Measurements from ENCODE around the gene GPR141.
A peak's percentile ranks its signal among the peaks of the same experiment; 100 is the strongest.

GPR141 gene

DNA sequence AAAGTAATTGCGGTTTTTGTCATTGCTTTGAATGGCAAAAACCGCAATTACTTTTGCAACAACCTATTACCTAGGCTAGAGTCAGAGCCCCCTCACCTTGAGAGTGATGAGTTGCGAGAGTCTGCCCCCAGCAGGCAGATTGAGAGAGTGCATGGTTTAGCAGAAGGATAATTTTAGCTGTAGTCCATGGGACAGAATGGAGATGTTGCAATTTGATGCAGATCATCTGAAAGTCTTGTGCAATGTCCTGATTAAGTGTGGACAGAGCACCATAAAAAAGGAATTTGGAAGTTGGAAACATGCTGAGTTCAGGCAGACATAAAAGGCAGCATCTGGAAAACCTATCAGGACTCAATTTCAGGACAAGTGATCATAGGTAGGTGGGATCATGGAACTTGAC lies 48.7 kb downstream of the GPR141 start:
- no peak for DNase-seq

DNA sequence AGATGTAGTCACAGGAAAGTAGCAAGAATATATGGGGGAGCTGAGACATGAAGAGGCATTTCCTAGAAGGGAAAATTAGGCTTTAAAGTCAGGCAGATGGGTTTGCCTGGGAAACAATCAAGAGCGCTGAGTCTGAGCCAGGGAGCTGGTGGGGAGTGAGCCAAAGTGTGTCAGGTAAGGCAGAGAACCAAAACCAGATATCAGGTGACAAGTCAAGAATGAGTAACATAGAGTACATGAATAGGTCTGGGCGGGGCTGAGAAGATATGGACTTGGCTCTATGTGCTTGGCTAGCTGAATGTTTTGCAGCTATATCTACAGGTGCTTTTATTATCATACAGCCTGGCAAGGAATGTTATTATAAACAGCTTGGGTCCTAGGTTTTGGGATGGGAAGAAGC lies 49.3 kb downstream of the GPR141 start:
- DNase-seq = no peak

DNA sequence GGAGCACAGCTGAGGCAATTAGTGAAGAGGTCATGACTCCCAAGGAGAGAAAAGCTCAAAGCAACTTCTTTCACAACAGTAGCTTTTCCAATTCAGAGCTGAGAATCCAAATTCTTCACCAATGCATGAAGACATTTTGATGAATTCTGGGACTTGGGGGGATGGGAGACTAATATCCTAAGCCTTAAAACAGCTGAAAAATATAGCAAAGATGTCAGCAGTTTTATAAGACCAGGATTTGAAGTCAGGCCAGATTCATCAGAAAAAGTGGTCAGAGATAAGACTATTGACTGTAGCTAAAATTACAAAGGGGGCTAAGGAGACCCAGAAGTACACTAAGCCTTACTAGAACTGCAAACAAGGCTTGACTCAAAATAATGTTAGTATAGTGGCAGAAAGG lies 51.6 kb downstream of the GPR141 start:
- DNase-seq = no peak

DNA sequence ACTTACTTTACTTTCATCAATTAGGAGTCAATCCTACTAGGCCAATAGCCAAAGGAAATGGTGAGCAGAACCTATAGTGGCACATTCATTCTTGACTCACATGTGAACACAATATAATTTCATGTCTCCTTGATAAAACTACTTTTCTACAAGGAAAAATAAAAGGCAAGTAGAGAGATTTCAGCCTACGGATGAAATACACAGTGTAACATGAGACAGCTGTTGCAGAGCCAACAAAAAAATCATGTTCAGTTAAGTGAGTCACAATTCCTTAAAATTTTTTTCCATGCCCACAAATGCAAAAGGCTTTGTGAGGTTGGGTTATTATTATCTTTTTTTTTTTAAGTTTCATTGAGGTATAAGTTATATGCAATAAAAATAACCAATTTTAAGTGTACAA lies 54.8 kb downstream of the GPR141 start:
- no peak for DNase-seq

DNA sequence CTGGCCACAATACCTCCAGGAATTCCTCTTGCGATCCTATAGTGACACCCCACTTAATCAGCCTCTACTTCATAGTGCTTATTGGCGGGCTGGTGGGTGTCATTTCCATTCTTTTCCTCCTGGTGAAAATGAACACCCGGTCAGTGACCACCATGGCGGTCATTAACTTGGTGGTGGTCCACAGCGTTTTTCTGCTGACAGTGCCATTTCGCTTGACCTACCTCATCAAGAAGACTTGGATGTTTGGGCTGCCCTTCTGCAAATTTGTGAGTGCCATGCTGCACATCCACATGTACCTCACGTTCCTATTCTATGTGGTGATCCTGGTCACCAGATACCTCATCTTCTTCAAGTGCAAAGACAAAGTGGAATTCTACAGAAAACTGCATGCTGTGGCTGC lies 56.8 kb downstream of the GPR141 start:
- no peak for DNase-seq

DNA sequence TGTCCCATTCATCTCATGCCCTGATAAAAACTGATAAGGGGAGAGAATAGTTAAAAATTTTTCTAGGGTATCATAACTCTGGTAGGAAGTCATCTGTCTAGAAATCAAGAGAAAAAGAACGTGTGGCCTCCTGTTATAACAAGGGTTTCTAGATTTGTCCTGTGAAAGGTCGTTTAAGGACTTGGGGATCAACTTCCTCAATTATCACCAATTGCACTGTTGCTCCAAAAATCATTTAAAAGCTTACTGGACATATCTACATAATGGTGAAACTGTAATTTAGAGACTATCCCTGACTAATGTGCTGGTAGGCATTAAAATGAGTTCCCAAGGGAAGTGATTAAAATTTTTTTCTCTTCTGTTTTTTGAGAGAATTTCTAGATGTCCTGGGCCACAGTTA lies 58.2 kb downstream of the GPR141 start:
- no peak for DNase-seq

DNA sequence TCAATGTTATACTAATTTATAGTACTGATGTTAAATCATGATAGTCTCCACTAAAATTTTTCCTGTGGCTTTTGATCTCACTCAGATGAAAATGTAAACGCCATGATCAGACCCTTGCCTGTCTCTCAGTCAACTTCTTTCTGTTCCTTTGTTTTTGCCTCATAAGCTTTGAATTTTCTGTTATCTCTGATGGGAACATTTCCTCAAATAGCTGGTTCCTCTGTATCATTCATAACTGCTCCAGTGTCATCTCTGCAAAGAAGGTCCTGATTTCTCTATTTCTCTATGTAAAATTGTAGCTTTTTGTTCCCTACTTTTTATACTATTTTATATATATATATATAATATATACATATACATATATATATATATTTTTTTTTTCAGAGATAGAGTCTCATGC lies 67.5 kb downstream of the GPR141 start:
- no peak for DNase-seq

DNA sequence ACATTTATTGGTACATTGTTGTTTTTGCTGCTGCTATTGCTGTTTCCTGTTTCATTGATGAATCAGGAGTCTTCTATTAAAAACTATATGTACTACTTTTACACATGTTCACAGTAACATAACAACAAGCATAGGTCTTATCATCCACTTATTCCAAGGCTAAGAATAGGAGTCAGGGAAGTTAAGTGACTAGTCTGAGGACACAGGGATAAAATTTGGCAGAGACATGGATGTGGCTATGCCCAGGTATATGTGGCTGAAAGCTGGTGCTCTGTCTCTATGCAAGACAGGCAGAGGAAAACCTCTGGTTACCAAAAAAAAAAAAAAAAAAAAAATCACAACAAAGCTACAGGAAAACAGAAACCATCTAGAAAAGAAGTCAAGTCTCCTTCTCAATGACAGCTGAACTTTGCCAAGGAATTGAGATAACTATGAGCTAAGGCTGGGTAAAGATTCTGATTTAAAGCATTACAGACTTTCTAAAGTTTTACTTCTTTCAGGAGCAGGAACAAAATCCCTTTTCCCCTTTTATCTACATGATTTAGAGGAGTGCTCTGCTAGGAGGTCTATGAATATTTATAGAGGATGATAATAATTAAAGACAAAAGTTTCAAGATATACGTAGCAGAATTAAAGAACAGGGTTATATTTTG lies 70.0 kb downstream of the GPR141 start:
- DNase-seq = no peak

DNA sequence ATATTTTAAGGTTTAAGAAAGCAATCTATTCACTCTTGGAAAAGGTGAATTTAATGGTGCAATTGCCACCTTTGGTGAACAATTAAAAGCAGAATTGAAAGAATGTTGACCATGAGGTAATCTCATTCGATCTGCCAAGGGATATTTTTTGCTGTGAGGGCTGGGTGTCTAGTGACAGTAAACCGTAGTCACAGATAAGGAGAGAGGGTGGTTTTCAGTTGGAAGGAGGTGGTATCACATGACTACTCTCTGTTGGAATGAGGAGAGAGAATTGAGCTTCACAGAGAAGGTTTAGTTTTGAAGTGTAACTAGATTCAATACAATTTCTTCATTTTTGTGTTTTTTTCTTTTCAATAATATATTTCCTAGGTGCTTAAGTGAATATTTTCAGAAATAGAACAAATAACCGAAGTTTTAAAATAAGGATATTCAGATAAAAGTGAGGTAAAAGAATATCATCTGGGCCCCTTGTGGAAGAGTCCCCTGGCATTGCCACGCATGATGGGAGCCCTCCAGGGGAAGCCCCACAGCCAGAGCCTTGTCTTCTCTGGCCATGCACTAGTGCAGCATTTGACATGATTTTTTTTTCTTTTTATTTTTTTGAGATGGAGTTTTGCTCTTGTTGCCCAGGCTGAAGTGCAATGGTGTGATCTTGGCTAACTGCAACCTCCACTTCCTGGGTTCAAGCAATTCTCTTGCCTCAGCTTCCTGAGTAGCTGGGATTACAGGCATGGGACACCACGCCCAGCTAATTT lies 73.4 kb downstream of the GPR141 start:
- no peak for DNase-seq

DNA sequence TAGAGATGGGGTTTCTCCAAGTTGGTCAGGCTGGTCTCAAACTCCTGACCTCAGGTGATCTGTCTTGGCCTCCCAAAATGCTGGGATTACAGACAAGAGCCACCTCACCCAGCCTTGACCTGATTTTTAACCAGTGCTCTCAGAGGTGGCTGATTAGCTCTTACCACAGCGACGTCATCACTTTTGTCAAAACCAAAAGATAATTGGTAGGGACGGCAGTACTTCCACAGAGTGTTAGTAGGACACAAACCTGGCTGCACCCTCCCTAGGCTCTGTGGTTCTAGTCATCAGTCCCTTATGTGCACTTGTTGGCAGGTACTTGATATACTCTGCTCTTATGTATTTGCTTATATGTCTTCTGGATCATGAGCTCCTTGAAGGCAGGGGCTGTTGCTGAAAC lies 74.0 kb downstream of the GPR141 start:
- no peak for DNase-seq

DNA sequence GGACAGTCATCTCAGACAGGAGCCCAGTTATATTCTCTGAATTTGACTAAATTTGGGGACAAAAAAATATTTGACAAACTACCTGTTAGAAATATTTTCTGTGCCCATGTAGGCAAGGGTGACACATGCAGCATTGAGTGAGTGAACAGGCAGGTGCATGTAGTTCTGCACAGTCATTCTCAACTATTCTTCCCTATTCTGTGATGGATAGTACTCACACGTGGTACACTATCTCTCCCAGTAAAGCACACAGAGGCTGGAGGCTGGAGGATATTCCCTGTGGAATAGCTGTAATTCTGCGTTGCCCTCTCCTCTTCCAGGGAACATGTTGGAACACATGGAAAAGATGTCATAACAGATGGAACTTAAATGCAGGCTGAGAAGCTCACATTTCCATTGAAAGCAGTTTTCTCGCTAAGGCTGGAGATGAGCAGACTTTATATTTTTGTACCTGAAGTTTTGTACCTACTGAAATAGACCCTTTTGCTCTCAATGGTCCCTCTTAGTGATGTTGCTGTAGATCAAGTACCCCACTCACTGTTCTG lies 75.0 kb downstream of the GPR141 start:
- DNase-seq = no peak

DNA sequence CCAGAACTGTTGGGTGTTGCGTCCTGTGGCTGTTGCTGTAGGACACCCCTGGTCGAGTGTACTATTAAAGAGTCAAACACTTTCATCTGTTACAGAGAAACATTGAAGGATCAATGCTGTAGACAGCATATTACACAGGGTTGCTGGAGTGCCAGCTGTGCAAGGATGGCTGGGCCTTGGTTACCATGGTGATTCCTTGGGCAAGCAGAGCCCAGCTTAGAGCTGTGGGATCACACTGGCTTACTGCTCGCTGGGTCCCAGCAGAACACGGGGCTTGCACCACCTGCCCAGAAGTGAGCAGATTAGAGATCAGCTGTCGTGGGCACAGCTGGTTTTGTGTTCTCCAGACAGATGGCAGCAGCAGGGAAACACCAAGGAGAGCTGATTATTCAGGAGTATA lies 76.0 kb downstream of the GPR141 start:
- DNase-seq = peak in 2 of 56 donors; percentile 8 to 12

DNA sequence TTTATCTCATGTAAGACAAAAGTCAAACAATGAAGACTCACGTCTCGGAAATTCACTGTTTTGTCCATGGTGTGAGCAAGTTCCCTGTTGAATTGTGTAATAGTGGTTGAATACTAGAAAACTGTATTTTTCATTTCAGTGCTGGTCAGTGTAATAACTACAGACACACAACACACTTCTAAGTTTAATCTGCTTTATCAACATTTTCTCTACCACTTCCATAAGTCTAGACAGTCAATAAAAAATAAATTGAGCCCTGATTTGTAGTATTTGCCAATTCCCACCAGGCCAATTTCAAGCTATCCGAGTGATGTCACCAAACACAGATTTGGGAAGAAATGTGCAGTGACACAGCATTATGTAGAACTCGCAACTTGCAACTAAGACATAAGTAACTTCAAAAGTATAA lies 81.9 kb downstream of the GPR141 start:
- DNase-seq = no peak

DNA sequence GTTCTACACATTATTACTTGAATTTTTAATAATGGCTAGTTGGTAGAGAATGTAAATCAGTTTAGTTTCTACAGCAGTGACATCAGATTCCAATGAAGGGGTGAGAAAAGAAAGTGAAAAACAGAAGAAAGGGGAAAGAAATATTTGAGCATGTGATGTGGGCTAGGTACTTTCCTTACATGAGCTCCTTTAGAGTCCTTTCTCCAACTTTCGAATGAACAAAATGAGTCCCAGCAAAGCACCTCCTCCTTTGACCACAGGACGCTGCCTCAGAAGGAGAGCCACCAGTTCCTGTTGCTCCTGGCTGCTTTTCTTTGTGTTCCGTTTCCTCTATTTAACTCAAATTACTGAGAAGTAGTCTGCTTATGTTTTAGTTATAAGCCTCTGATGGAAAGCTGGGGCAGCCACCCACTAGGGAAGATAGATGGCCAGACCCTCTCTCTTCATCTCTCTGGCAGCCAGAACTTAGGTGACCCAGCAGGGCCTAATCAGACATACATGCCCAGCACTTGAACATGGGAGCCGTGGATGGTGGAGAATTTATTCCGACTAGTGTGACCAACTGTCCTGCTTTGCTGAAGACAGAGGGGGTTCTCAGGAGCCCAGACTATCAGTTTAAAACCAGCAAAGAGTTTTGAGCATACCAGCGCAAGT lies 82.4 kb downstream of the GPR141 start:
- DNase-seq = peak in 1 of 56 donors; percentile 1

DNA sequence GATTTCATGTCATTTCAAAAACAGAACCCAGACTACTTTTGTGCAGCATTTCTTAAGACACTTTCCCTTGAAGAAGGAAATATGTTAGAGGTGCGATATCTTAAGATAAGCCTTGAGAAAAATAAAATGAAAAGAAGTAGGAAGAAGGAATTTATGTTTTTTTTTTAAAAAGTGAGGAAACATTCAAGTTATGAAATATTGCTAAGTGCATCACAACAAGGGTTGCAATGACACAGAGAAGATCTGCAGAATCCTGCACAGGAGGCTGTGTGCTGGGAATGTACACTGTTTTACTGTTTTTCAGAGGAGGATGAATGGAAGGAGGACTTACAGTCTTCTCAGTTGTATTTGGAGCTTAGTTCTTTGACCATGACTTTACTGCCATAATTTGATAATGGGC lies 85.0 kb downstream of the GPR141 start:
- no peak for DNase-seq

DNA sequence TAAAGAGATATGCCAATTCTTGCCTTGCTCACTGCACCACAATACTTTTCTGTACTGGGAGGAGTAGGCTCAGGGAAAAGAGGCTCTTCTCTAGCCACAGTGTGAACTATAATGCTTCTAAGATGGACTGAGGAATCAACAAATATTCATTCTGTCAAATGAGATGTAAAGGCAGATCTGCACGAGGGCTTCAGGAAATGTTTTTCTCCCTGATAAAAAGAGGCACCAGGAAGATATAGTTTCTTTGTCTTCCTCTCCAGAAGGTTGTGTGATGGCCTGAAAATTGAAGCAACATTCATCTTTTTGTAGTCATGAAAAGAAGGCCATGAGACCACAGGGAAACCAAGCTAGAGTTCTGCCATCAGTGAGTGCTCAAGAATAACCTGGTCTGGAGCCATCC lies 85.7 kb downstream of the GPR141 start:
- no peak for DNase-seq

DNA sequence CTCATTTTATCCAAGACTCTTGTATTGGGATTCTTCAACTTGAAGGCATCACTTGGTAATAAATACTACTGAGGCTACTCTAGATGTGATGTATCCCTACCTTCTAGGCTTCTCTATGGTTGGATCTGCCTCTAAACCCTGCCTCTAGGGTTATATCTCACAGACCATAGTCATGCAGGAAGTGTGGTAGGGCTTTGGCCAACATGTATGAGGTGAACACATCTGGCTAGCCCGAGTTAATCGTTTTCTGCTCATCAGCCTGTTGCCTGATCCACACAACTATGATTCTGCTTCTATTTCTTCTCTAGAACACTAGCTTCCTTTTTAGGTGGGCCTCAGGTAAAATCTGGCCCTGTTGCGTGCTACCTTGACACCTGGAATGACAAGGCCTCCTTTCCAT lies 86.2 kb downstream of the GPR141 start:
- DNase-seq = no peak

DNA sequence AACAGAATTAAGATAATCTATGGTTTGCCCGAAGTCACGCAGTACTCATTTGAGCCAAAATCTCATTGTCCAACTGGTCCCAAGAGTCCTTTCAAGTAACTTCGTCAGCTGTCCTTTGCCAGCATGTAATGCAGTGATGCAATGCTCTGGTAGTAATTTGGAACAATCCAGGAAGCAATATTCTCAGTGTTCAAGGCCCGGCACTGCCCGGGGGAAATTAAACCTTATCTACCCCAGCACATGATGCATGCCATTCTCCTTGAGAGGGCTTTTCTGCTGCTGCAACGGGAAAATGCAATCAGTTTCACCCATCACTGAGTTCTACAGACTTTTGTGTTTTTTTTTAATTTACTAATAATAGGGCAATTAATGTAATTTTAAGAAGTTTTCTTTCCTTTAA lies 87.3 kb downstream of the GPR141 start:
- DNase-seq = no peak

DNA sequence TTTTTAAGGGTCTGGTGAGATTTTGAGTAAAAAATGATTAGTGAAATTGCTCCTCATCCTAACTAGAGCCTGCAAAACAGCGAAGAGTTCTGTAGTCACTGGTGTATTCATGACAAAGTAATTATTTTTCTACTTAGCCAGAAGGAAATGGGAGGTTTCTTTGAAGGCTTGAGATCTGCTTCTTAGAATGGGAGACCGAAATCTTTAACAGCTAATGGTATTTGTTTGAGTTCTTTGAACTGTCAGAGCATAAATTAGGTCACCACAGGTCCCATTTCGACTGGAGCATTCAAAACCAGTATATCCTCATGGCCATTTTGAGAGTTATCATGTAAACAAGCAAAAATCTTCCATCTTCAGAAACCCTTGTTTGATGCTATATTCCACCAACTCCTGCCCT lies 87.8 kb downstream of the GPR141 start:
- DNase-seq = no peak

DNA sequence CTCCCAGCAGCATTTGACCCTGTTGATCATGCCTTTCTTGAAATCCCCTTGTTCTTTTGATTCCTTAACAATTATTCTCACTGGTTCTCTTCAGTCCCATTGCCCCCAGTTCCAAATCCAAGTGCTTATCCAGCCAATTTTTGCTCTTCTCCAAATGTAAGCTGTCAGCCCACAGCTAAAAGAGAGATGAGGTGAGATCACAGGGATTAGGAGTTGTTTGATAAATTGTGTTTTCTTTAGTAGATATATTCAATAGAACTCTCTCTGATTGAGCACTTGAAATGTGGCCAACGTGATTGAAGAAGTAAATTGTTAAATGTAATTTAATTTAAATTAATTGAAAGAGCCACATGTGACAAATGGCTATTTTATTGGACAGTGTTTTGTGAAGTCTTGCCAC lies 88.2 kb downstream of the GPR141 start:
- DNase-seq = no peak

DNA sequence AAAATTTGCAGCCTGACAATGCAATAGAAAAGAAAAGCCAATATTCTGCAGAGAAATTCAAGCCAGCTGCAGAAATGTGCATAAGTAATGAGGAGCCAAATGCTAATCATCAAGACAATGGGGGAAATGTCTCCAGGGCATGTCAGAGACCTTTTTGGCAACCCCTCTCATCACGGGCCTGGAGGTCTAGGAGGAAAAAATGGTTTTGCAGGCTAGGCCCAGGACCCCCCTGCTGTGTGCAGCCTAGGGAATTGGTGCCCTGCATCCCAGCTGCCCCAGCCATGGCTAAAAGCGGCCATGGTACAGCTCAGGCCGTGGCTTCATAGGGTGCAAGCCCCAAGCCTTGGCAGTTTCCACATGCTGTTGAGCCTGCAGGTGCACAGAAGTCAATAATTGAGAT lies 92.4 kb downstream of the GPR141 start:
- DNase-seq = no peak

DNA sequence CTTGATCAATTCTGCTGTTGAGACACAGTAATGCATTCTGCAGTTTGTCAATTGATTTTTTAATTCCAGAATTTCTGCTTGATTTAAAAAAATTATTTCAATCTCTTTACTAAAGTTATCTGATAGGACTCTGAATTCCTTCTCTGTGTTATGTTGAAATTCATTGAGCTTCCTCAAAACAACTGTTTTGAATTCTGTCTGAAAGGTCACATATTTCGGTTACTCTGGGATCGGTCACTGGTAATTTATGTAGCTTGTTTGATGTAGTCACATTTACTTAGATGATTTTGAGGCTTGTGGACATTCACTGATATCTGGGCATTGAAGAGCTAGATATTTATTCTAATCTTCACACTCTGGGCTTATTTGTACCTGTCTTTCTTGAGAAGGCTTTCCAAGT lies 97.6 kb downstream of the GPR141 start:
- DNase-seq = no peak

DNA sequence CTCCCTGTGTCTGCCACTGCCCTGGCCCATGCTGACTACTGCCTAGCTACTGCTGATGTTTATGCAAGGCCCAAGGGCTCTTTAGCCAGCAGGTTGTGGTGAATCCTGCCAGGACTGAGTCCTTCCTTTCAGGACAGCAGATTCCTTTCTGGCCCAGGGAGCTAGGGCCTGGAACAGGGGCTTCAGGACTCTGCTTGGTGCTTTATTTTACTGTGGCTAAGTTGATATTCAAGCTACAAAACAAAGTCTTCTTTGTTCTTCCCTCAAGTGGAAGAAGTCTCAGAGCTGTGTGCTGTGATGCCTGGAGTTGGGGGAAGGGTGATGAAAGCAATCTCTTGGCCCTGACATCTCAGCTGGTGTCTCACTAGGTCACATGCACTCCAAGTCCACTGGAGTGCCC lies 98.6 kb downstream of the GPR141 start:
- DNase-seq = no peak
